ENCODE data around the gene OR6T1.

GRCh38 chr11:123945132-123945531, 1.5 kb upstream of the OR6T1 start:
- TF ChIP-seq EZH2phosphoT487 (IDR thresholded peaks at IDR 0.05) (no peak), EZH2 (IDR thresholded peaks at IDR 0.05) (no peak), CTCF (IDR thresholded peaks at IDR 0.05) (no peak)

Measured in neural progenitor cell (in vitro differentiated cells).